ENCODE measurements around the gene ATP1B1. TPM values are rescaled to one million over a fixed set of nuclear protein-coding genes. Genes with fewer than 3 reads are reported as not detected.

Gene ATP1B1
- total and polyA plus RNA-seq, 11 donors: 165 to 640 (median 339) TPM

DNA sequence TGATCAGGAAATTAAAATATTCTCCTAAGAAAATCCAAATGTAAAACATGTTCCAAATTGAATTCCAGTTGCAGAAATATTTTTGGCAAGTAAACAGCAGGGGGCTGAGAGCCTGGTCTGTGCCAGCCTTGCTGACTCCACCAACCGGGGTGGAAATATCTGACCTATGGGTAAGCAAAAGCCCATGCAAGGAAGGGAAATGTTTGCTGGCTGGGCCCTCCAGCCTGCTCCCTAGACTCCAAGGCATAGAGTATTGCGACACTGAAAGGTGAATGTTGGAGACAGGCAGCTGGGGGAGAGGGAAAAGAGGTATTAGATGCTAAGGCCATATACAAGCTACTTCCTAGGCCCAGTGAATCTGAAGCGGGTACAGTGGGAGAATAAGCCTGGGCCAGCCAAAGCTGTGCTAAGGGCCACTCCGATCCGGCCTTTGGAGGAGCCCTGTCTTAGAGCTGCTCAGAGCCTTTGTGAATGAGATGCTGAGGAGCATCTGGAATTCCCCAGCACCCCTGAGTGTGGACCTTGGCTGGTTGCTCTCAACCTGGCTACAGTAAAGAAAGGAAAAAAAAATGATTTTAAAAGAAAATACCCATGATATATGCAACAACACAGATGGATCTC lies 24.9 kb upstream of the ATP1B1 start:
- ATAC-seq: no peak
- intact Hi-C loops (cut with DNase I): no loop called here
- Histone ChIP-seq H3K36me3 (no peaks in the 10 kb centered on the region), H3K27ac (no peak overlapping the region), H3K4me3 (no peak overlapping the region), H3K4me1 (peaks cover 0 to 10% (median 5%) of the 10 kb centered on the region in 12 donors), H3K9me3 (no peaks in the 10 kb centered on the region), H3K27me3 (no peaks in the 10 kb centered on the region)
- 83 to 84% (median 84%) methylated on average over 5 of the region's 5 CpGs for WGBS, 4 donors
- no peak for TF ChIP-seq POLR2A (IDR thresholded peaks at IDR 0.05)
- TF ChIP-seq, protein P1, sequence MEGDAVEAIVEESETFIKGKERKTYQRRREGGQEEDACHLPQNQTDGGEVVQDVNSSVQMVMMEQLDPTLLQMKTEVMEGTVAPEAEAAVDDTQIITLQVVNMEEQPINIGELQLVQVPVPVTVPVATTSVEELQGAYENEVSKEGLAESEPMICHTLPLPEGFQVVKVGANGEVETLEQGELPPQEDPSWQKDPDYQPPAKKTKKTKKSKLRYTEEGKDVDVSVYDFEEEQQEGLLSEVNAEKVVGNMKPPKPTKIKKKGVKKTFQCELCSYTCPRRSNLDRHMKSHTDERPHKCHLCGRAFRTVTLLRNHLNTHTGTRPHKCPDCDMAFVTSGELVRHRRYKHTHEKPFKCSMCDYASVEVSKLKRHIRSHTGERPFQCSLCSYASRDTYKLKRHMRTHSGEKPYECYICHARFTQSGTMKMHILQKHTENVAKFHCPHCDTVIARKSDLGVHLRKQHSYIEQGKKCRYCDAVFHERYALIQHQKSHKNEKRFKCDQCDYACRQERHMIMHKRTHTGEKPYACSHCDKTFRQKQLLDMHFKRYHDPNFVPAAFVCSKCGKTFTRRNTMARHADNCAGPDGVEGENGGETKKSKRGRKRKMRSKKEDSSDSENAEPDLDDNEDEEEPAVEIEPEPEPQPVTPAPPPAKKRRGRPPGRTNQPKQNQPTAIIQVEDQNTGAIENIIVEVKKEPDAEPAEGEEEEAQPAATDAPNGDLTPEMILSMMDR (IDR thresholded peaks at IDR 0.05): no peak
- DNase-seq: no peak

DNA sequence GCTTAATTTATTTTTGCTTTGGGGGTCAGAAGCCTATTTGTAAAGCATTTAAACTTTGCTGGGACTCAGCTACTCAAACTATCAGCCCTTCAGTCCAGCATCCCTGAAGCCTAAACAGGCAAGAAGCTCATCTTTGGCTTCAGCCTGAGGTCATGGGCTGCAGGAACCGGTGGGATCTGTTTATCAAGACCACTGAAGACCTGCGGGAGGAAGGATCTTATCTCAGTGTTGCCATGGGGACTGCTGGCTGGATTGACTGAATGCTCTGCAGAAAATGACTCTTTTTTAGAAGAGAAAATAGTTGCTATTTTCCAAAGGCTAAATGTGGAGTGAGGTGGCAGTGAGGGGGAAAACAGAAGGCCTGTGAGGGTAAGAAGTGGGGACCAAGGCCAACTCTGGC lies 20.6 kb upstream of the ATP1B1 start:
- H3K4me1 ChIP-seq: peaks cover 0 to 21% (median 11%) of the 10 kb centered on the region in 12 donors
- DNase-seq (no peak), ATAC-seq (no peak)
- H3K4me3 ChIP-seq: no peak overlapping the region
- no peak overlapping the region for H3K27ac ChIP-seq
- intact Hi-C loops (cut with DNase I): no loop called here
- 29 to 48% (median 33%) methylated on average over 2 of the region's 2 CpGs for WGBS, 4 donors
- TF ChIP-seq, protein P1 (IDR thresholded peaks at IDR 0.05): no peak
- no peak for TF ChIP-seq POLR2A (IDR thresholded peaks at IDR 0.05)
- H3K36me3 ChIP-seq: no peaks in the 10 kb centered on the region
- H3K9me3 ChIP-seq: no peaks in the 10 kb centered on the region
- no peaks in the 10 kb centered on the region for H3K27me3 ChIP-seq

DNA sequence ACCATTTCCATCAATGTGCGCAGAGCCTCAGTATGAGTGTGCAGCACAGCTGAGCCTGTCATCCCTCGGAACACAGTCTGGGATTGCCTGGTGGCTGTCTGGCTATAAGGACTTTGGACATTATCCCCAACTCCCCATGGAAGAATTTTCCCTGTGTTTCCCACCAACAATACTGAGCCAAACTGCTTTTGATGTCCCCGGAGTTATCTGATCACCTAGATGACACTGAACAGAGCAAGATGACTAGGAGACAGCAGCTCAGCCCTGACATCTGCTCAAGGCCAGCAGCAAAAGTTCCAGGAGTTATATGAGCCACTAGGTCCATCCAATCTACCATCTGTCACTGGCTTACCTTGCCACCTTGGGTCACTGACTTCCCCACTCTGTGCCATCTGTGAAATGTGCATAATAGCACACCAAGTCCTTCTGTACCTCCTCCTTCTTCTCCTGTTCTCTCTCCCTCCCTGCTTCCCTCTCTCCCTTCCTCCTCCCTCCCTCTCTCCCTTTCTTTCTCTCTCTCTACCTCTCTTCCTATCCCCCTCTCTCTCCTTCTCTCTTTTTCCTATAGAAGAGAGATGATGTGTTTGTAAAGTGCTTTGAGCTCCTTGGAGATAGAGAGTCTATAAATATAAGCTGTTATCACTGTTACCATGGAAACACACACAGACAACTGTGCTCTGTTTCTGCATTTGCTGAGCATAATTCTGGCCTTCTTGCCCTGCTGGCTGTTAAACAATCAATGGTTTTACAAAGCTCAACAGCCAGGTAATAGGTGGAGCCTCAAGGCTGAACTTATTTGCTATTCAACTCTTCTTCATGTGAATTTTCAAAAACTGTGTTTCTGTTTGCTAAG lies 19.7 kb upstream of the ATP1B1 start:
- no peaks in the 10 kb centered on the region for H3K27me3 ChIP-seq
- H3K4me3 ChIP-seq: no peak overlapping the region
- 66 to 70% (median 68%) methylated on average over 3 of the region's 3 CpGs for WGBS, 4 donors
- H3K36me3 ChIP-seq: no peaks in the 10 kb centered on the region
- peak overlapping the region in 5 of 12 donors; percentile 13 to 31 (median 27) for H3K27ac ChIP-seq
- peaks cover 0 to 21% (median 11%) of the 10 kb centered on the region in 12 donors for H3K4me1 ChIP-seq
- intact Hi-C loops (cut with DNase I): no loop called here
- TF ChIP-seq, protein P1 (IDR thresholded peaks at IDR 0.05): no peak
- no peak for TF ChIP-seq POLR2A (IDR thresholded peaks at IDR 0.05)
- DNase-seq (no peak), ATAC-seq (peak; percentile 75 to 87 (median 81))
- no peaks in the 10 kb centered on the region for H3K9me3 ChIP-seq

DNA sequence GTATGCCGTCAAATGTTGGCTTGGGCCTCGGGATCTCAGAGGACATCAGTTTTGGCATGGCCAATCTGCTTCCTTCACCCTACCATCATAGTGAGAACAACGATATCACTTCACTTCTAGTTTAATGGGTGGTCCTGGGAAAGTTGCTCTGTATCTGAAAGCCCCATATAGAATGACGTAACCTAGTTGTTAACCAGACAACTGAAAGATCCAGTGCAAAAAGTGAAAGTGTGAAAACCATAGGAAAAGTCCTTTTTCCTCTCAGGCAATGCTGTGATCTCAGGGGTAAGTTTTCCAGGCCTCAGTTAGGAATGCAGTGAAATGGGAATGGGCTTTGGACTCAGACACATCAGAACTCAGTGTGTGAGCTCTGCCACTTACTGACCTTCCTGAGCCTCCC lies 18.6 kb upstream of the ATP1B1 start:
- ATAC-seq: no peak
- intact Hi-C loops (cut with DNase I): no loop called here
- no peak overlapping the region for H3K27ac ChIP-seq
- H3K4me3 ChIP-seq: no peak overlapping the region
- 63 to 70% (median 68%) methylated on average over 4 of the region's 4 CpGs for WGBS, 4 donors
- no peak for DNase-seq
- H3K27me3 ChIP-seq: no peaks in the 10 kb centered on the region
- peaks cover 0 to 21% (median 11%) of the 10 kb centered on the region in 12 donors for H3K4me1 ChIP-seq
- no peak for TF ChIP-seq POLR2A (IDR thresholded peaks at IDR 0.05)
- TF ChIP-seq, protein P1 (IDR thresholded peaks at IDR 0.05): no peak
- no peaks in the 10 kb centered on the region for H3K36me3 ChIP-seq
- H3K9me3 ChIP-seq: no peaks in the 10 kb centered on the region

Measured in heart left ventricle (tissue), 16 donors.